Kidney epithelial cell (primary cell): ENCODE results near the gene UPF2. TPM values are rescaled to one million over a fixed set of nuclear protein-coding genes. Genes with fewer than 3 reads are reported as not detected.

Experiments used
- DNase-seq: peaks from one replicate; pipeline ENCODE4 v3.0.0-alpha.2; 2010; ENCODE audit warnings: low read depth
- H3K27me3 ChIP-seq: 2 replicates; pipeline ENCODE4 v1.6.0; 2011; ENCODE audit warnings: low read length; ENCODE audit not compliant: control insufficient read depth, insufficient read depth
- H3K36me3 ChIP-seq: 2 replicates; pipeline ENCODE4 v1.5.1; 2011; ENCODE audit warnings: low read length; ENCODE audit not compliant: control insufficient read depth, insufficient read depth
- H3K4me3 ChIP-seq: 2 replicates; pipeline ENCODE4 v1.5.1; 2011; ENCODE audit warnings: low read depth, mild to moderate bottlenecking, control low read depth, low read length
- total RNA-seq: library from RNA; depleted of rRNA; stranded (reverse); fragments of >200 nt; gene quantifications from 2 replicates; pipeline ENCODE4 v1.2.3, GENCODE V29; 2015
- TF ChIP-seq, protein P1 (sequence below): IDR thresholded peaks from 2 replicates; pipeline ENCODE4 v1.5.1; 2011; ENCODE audit warnings: mild to moderate bottlenecking, moderate library complexity, low read length, control low read depth, inconsistent platforms; ENCODE audit not compliant: insufficient read depth, poor library complexity, severe bottlenecking

UPF2 gene
- total RNA-seq, 1 donor from 2014 or later, result 13.9 TPM

GRCh38 chr10:11951695-11952094 lies 90.9 kb downstream of the UPF2 start:
- TF ChIP-seq, protein P1, sequence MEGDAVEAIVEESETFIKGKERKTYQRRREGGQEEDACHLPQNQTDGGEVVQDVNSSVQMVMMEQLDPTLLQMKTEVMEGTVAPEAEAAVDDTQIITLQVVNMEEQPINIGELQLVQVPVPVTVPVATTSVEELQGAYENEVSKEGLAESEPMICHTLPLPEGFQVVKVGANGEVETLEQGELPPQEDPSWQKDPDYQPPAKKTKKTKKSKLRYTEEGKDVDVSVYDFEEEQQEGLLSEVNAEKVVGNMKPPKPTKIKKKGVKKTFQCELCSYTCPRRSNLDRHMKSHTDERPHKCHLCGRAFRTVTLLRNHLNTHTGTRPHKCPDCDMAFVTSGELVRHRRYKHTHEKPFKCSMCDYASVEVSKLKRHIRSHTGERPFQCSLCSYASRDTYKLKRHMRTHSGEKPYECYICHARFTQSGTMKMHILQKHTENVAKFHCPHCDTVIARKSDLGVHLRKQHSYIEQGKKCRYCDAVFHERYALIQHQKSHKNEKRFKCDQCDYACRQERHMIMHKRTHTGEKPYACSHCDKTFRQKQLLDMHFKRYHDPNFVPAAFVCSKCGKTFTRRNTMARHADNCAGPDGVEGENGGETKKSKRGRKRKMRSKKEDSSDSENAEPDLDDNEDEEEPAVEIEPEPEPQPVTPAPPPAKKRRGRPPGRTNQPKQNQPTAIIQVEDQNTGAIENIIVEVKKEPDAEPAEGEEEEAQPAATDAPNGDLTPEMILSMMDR, result no peak
- Histone ChIP-seq H3K36me3 (no peaks in the 10 kb centered on the region), H3K27me3 (no peaks in the 10 kb centered on the region), H3K4me3 (no peak overlapping the region)
- no peak for DNase-seq

DNA sequence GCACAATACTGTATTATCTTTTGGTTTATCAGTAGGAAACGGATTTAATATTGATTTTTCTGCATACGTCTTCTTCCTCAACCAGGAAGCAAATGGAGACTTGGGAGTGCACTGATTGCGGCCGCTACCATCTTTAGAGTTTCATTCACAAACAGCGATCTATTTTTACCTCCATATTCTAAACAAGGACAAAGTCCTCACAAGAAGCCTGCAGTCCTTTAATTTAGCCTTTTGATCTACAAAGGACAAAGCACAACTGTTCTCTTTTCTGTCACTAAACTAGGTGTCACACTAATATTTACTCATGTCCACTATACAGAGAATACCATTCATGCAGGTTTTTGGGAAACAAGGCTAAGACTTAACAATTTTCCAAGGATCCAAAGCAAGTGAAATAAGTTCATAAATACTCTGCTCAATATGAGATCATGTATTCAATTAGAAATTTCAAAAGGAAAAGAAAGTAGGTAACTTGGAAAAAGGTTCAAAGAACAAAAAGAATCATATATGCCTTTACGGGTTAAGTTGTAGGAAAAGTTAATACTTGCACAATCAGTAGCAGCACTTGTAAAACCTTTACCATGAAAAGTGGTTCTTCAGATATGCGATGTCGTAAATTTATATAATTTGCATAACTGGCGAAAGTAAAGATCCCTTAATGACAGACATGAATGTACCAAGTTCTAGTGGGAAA lies 92.1 kb downstream of the UPF2 start:
- H3K27me3 ChIP-seq, result no peaks in the 10 kb centered on the region
- no peak overlapping the region for H3K4me3 ChIP-seq
- TF ChIP-seq, protein P1, result no peak
- no peak for DNase-seq
- no peaks in the 10 kb centered on the region for H3K36me3 ChIP-seq

- DNase-seq, result no peak
- Histone ChIP-seq H3K4me3 (no peak overlapping the region), H3K36me3 (no peaks in the 10 kb centered on the region), H3K27me3 (no peaks in the 10 kb centered on the region)
- TF ChIP-seq, protein P1, result no peak
Observed at GRCh38 chr10:11949152-11949551, 93.5 kb downstream of the UPF2 start.

DNA sequence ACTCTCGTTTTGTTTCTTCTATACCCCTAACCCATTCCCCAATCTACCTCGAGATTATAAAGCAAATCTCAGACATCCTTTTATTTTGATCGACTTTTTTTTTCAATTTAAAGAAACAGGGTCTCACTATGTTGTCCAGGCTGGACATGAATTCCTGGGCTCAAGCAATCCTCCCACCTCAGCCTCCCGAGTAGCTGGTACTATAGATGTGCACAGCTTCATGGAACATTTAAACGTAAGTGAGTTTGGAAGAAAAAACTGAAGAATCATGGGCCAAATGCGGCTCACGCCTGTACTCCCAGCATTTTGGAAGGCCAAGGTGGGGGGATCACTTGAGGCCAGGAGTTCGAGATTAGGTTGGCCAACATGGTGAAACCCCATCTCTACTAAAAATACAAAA lies 96.0 kb downstream of the UPF2 start:
- TF ChIP-seq, protein P1, result no peak
- DNase-seq, result no peak
- H3K27me3 ChIP-seq, result no peaks in the 10 kb centered on the region
- H3K36me3 ChIP-seq, result no peaks in the 10 kb centered on the region
- no peak overlapping the region for H3K4me3 ChIP-seq

- TF ChIP-seq, protein P1, result no peak
Observed at GRCh38 chr10:11936389-11937152, 106.0 kb downstream of the UPF2 start.

More at GRCh38 chr10:11936389-11937152, 106.0 kb downstream of the UPF2 start:
- H3K36me3 ChIP-seq, result no peaks in the 10 kb centered on the region
- no peak for DNase-seq
- no peak overlapping the region for H3K4me3 ChIP-seq
- no peaks in the 10 kb centered on the region for H3K27me3 ChIP-seq
